GM10248 (cell line): ENCODE data around the gene CCDC73.
"Not testable (repeated sequence)": the region's sequence is repeated elsewhere in the genome, so short reads cannot be mapped to it uniquely, and the experiment has no call there.

Experiments
- CTCF ChIA-PET: fragments of 300-600 bp; sonication (Branson Sonifier 250); formaldehyde crosslinking; extraction: SDS; loops from one replicate; lab custom pipeline; 2021; ENCODE audit warnings: antibody characterized with exemption; lab: Yijun Ruan, JAX
- POLR2A ChIA-PET: fragments of 350-650 bp; sonication (Branson Sonifier 250); formaldehyde crosslinking; extraction: SDS; loops from one replicate; lab custom pipeline; 2020; ENCODE audit warnings: antibody characterized with exemption; lab: Yijun Ruan, JAX
- DNase-seq: peaks from one replicate; pipeline ENCODE4 v3.0.0; 2012; ENCODE audit errors: extremely low spot score
- TF ChIP-seq, protein P1 (sequence below): IDR thresholded peaks from 2 replicates; pipeline ENCODE4 v1.5.1; 2012; ENCODE audit warnings: mild to moderate bottlenecking, low read depth; ENCODE audit errors: extremely low read depth, missing control alignments, control extremely low read depth

CCDC73 gene

GRCh38 chr11:32774081-32774480 is 20.4 kb downstream of the CCDC73 start:
- TF ChIP-seq, protein P1, sequence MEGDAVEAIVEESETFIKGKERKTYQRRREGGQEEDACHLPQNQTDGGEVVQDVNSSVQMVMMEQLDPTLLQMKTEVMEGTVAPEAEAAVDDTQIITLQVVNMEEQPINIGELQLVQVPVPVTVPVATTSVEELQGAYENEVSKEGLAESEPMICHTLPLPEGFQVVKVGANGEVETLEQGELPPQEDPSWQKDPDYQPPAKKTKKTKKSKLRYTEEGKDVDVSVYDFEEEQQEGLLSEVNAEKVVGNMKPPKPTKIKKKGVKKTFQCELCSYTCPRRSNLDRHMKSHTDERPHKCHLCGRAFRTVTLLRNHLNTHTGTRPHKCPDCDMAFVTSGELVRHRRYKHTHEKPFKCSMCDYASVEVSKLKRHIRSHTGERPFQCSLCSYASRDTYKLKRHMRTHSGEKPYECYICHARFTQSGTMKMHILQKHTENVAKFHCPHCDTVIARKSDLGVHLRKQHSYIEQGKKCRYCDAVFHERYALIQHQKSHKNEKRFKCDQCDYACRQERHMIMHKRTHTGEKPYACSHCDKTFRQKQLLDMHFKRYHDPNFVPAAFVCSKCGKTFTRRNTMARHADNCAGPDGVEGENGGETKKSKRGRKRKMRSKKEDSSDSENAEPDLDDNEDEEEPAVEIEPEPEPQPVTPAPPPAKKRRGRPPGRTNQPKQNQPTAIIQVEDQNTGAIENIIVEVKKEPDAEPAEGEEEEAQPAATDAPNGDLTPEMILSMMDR = no peak
- POLR2A ChIA-PET = no interaction called here
- DNase-seq = no peak
- CTCF ChIA-PET = no interaction called here

DNA sequence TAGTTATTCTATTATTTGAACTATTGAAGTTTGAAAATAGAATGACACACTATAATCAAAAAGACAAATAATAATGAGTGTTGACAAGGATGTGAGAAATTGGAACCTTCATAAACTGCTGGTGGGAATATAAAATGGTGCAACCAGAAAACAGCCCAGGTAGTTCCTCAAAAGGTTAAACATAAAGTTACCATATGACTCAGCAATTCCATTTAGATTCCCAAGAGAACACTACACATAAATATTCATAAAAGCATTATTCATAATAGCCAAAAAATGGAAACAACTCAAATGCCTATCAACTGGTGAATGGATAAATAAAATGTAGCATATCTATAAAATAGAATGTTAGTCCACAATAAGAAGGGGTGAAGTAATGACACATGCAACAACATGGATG is 21.7 kb downstream of the CCDC73 start:
- CTCF ChIA-PET = no interaction called here
- TF ChIP-seq, protein P1 = no peak
- POLR2A ChIA-PET = no interaction called here
- no peak for DNase-seq

DNA sequence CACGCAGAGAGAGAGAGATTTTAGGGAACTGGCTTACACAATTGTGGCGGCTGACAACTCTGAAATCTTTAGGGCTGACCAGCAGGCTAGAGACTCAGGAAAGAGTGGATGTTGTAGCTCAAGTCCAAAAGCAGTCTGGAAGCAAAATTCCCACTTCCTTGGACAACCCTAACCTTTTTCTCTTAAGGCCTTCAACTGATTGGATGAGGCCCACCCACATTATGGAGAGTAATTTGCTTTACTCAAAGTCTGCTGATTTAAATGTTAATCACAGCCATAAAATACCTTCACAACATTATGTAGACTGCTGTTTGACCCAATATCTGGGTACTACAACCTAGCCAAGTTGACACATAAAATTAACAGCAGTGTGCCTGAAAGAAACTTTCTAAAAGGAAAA is 32.7 kb downstream of the CCDC73 start:
- CTCF ChIA-PET, POLR2A ChIA-PET: not testable (repeated sequence)

GRCh38 chr11:32758291-32758690 is 36.2 kb downstream of the CCDC73 start:
- CTCF ChIA-PET = no interaction called here
- TF ChIP-seq, protein P1 = no peak
- no peak for DNase-seq
- POLR2A ChIA-PET = no interaction called here

More for the DNA sequence above, 32.7 kb downstream of the CCDC73 start:
- DNase-seq = not testable (repeated sequence)

DNA sequence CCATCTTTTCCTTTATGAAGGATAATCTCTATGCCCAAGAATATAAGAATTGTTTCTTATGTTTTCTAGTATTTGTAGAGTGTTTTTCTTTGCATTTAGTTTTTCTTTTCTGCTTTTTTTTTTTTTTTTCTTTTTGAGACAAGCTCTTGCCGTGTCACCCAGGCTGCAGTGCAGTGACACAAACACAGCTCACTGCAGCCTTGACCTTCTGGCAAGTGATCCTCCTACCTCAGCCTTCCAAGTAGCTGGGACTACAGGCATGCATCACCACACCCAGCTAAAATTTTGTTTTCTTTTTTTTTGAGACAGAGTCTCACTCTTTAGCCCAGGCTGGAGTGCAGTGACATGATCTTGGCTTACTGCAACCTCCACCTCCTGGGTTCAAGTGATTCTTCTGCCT is 41.3 kb downstream of the CCDC73 start:
- POLR2A ChIA-PET, DNase-seq: not testable (repeated sequence)
- CTCF ChIA-PET = interaction anchor here (1.5 kb wide), 1 partner anchor 28 kb away, joined by 3 read pairs; no protein-coding TSS in a partner anchor

DNA sequence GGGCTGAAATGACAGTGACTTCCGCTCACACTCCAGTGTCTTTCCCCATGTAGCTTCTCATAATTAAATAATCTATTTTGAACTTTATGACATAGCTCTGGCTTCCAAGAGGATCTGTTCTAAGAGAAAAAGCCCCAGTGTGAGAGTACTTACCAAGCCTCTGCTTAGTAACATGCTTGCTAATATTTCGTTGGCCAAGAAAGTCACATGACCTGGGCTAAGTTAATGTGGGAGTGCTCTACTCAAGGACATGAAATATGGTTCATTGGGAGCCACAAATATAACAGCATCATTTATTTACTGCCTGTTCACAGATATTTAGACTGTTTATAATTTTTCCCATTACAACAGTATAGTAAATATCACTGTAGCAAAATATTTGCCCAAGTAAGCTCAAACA is 42.5 kb downstream of the CCDC73 start:
- DNase-seq = no peak
- CTCF ChIA-PET = interaction anchor here (0.9 to 1.1 kb wide), 3 partner anchors 40 to 96 kb away, joined by 3 read pairs; partner anchors contain the start of gene CCDC73
- POLR2A ChIA-PET = no interaction called here
- TF ChIP-seq, protein P1 = no peak

DNA sequence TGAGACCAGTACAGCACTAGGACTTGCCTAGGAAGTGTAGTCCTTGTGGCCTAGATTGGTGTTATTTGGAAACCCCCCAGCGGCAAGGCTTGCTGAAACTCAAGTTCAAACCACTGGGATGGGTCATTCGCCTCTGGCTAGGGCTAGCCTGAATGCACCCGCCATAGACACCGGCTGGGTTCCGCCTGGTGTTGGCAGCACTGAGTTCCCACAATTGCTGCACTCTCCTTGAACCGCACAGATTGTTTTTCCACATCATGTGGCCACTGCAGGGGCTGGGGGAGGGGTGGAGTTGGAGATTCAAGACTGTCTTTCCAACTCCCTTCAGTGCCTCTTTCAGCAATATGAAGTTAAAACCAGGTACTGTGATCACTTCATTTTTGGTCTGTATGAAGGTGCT is 43.1 kb downstream of the CCDC73 start:
- ChIA-PET CTCF (interaction anchor here (0.9 to 2.6 kb wide), 3 partner anchors 9 to 43 kb away, joined by 3 to 12 read pairs (median 4); partner anchors contain the start of gene CCDC73), POLR2A (no interaction called here)
- no peak for DNase-seq
- TF ChIP-seq, protein P1 = no peak

GRCh38 chr11:32729976-32730375 is 64.5 kb downstream of the CCDC73 start:
- ChIA-PET CTCF (no interaction called here), POLR2A (no interaction called here)
- DNase-seq = no peak
- TF ChIP-seq, protein P1 = no peak
